HEK293 (cell line): ENCODE data around the gene ZNF785.

Experiments
- ATF2 ChIP-seq: fragments of 450-650 bp; formaldehyde crosslinking; IDR thresholded peaks from 2 replicates; pipeline ENCODE4 v1.5.1; 2016; ENCODE audit warnings: missing biosample characterization, missing genetic modification characterization, low read depth
- BCL11A ChIP-seq: fragments of 450-650 bp; formaldehyde crosslinking; IDR thresholded peaks from 2 replicates; pipeline ENCODE4 v1.5.1; 2016; ENCODE audit warnings: low read depth, missing biosample characterization, missing genetic modification characterization
- GLI2 ChIP-seq: fragments of 450-650 bp; formaldehyde crosslinking; IDR thresholded peaks from 2 replicates; pipeline ENCODE4; 2017; ENCODE audit warnings: missing biosample characterization, missing genetic modification characterization, low read depth, borderline replicate concordance
- IKZF3 ChIP-seq: fragments of 450-650 bp; IDR thresholded peaks from 2 replicates; pipeline ENCODE4 v1.5.0; 2018; ENCODE audit warnings: missing biosample characterization, mild to moderate bottlenecking, missing genetic modification characterization, moderate library complexity
- PATZ1 ChIP-seq: fragments of 450-650 bp; formaldehyde crosslinking; IDR thresholded peaks from 2 replicates; pipeline ENCODE4 v1.5.1; 2016; ENCODE audit warnings: missing biosample characterization, missing genetic modification characterization
- PBX3 ChIP-seq: sonication (generic); formaldehyde crosslinking; IDR thresholded peaks from 2 replicates; pipeline ENCODE4 v1.8.1; 2022; ENCODE audit warnings: mild to moderate bottlenecking, moderate library complexity, missing genetic modification reagents
- PRDM6 ChIP-seq: fragments of 450-650 bp; formaldehyde crosslinking; IDR thresholded peaks from 2 replicates; pipeline ENCODE4 v1.5.1; 2017; ENCODE audit warnings: missing biosample characterization, missing genetic modification characterization
- SP2 ChIP-seq: fragments of 450-650 bp; formaldehyde crosslinking; IDR thresholded peaks from 2 replicates; pipeline ENCODE4 v1.5.1; 2016; ENCODE audit warnings: missing biosample characterization, missing genetic modification characterization
- WT1 ChIP-seq: fragments of 450-650 bp; formaldehyde crosslinking; IDR thresholded peaks from 2 replicates; pipeline ENCODE4 v1.5.1; 2016; ENCODE audit warnings: missing biosample characterization, missing genetic modification characterization
- ZBTB49 ChIP-seq: fragments of 450-650 bp; formaldehyde crosslinking; IDR thresholded peaks from 2 replicates; pipeline ENCODE4 v1.5.1; 2016; ENCODE audit warnings: missing biosample characterization, missing genetic modification characterization, low read depth
- ZFP41 ChIP-seq: fragments of 450-650 bp; formaldehyde crosslinking; IDR thresholded peaks from 2 replicates; pipeline ENCODE4 v1.5.1; 2016; ENCODE audit warnings: missing biosample characterization, missing genetic modification characterization, borderline replicate concordance
- ZNF138 ChIP-seq: fragments of 450-650 bp; formaldehyde crosslinking; IDR thresholded peaks from 2 replicates; pipeline ENCODE4 v1.5.1; 2016; ENCODE audit warnings: missing biosample characterization, missing genetic modification characterization, borderline replicate concordance
- ZNF174 ChIP-seq: fragments of 450-650 bp; formaldehyde crosslinking; IDR thresholded peaks from 2 replicates; pipeline ENCODE4 v1.5.0; 2017; ENCODE audit warnings: missing biosample characterization, mild to moderate bottlenecking, missing genetic modification characterization
- ZNF223 ChIP-seq: fragments of 450-650 bp; formaldehyde crosslinking; IDR thresholded peaks from 2 replicates; pipeline ENCODE4 v1.5.1; 2016; ENCODE audit warnings: missing biosample characterization, missing genetic modification characterization
- ZNF350 ChIP-seq: fragments of 450-650 bp; formaldehyde crosslinking; IDR thresholded peaks from 2 replicates; pipeline ENCODE4 v1.5.0; 2017; ENCODE audit warnings: missing biosample characterization, mild to moderate bottlenecking, missing genetic modification characterization
- ZNF488 ChIP-seq: fragments of 450-650 bp; formaldehyde crosslinking; IDR thresholded peaks from 2 replicates; pipeline ENCODE4 v1.5.1; 2016; ENCODE audit warnings: missing biosample characterization, missing genetic modification characterization
- ZNF513 ChIP-seq: fragments of 450-650 bp; IDR thresholded peaks from 2 replicates; pipeline ENCODE4 v1.5.1; 2018; ENCODE audit warnings: missing biosample characterization, missing genetic modification characterization
- ZNF561 ChIP-seq: fragments of 450-650 bp; IDR thresholded peaks from 2 replicates; pipeline ENCODE4 v1.5.1; 2018; ENCODE audit warnings: missing biosample characterization, missing genetic modification characterization, borderline replicate concordance
- ZNF623 ChIP-seq: fragments of 450-650 bp; formaldehyde crosslinking; IDR thresholded peaks from 2 replicates; pipeline ENCODE4 v1.5.1; 2016; ENCODE audit warnings: missing biosample characterization, missing genetic modification characterization
- ZNF624 ChIP-seq: fragments of 450-650 bp; formaldehyde crosslinking; IDR thresholded peaks from 2 replicates; pipeline ENCODE4 v1.5.1; 2017; ENCODE audit warnings: missing biosample characterization, missing genetic modification characterization
- ZNF639 ChIP-seq: fragments of 450-650 bp; formaldehyde crosslinking; IDR thresholded peaks from 2 replicates; pipeline ENCODE4 v1.5.1; 2016; ENCODE audit warnings: missing biosample characterization, missing genetic modification characterization
- ZNF654 ChIP-seq: fragments of 450-650 bp; formaldehyde crosslinking; IDR thresholded peaks from 2 replicates; pipeline ENCODE4 v1.5.1; 2016; ENCODE audit warnings: low read depth, missing biosample characterization, missing genetic modification characterization
- ZSCAN18 ChIP-seq: fragments of 450-650 bp; formaldehyde crosslinking; IDR thresholded peaks from 2 replicates; pipeline ENCODE4 v1.5.1; 2016; ENCODE audit warnings: missing biosample characterization, missing genetic modification characterization
- ZSCAN30 ChIP-seq: fragments of 450-650 bp; IDR thresholded peaks from 2 replicates; pipeline ENCODE4 v1.5.1; 2018; ENCODE audit warnings: missing biosample characterization, mild to moderate bottlenecking, missing genetic modification characterization, moderate library complexity

Gene ZNF785

GRCh38 chr16:30534368-30535105 is 51.0 kb downstream of the ZNF785 start, which contains the start of gene ZNF747 (continued):
- TF ChIP-seq ZBTB49 (tag by site-specific recombination) = no peak
- TF ChIP-seq ZNF350 (tag by site-specific recombination) = no peak
- TF ChIP-seq ZSCAN30 (tag by site-specific recombination) = peak; percentile 43; the same call in 1 of the 2 replicates
- no peak for TF ChIP-seq ZNF624
- no peak for TF ChIP-seq ZNF654
- peak; percentile 55 for TF ChIP-seq WT1 (tag by site-specific recombination)
- TF ChIP-seq ATF2 (tag by site-specific recombination) = no peak
- no peak for TF ChIP-seq ZFP41 (tag by site-specific recombination)
- no peak for TF ChIP-seq PRDM6
- no peak for TF ChIP-seq IKZF3
- TF ChIP-seq ZNF488 (tag by site-specific recombination) = no peak
- no peak; the same call in 1 of the 2 replicates for TF ChIP-seq ZNF623 (tag by site-specific recombination)
- TF ChIP-seq GLI2 (tag by site-specific recombination) = no peak
- peak; percentile 91 for TF ChIP-seq SP2 (tag by site-specific recombination)
- TF ChIP-seq ZSCAN18 (tag by site-specific recombination) = no peak
- peak; percentile 71 for TF ChIP-seq BCL11A (tag by site-specific recombination)
- TF ChIP-seq PATZ1 (tag by site-specific recombination) = peak; percentile 99
- no peak for TF ChIP-seq ZNF138 (tag by site-specific recombination)
- no peak for TF ChIP-seq ZNF513 (tag by site-specific recombination)
- no peak for TF ChIP-seq ZNF223
- TF ChIP-seq ZNF561 (tag by site-specific recombination) = peak; percentile 95; the same call in 1 of the 2 replicates
- peak; percentile 83 for TF ChIP-seq ZNF639
- TF ChIP-seq PBX3 (CRISPR knock-in tag) = peak; percentile 42; the same call in 1 of the 2 replicates
- TF ChIP-seq ZNF174 = no peak
